ENCODE data around the gene SORCS3.

The SORCS3 gene

GRCh38 chr10:104907521-104907920 lies 266.4 kb downstream of the SORCS3 start:
- H3K27ac ChIP-seq = no peak overlapping the region
- ChIA-PET POLR2A (ENCODE audit: low non-redundant PET) (no interaction called here), CTCF (interaction anchor here (0.6 kb wide), 1 partner anchor 1178 kb away, joined by 4 read pairs; no protein-coding TSS in a partner anchor)
- no peak for TF ChIP-seq CTCF (conservative IDR thresholded peaks at IDR 0.05; ENCODE audit: low read depth)
- DNase-seq (ENCODE audit: low spot score) = no peak

GRCh38 chr10:104908581-104908980 lies 267.5 kb downstream of the SORCS3 start:
- TF ChIP-seq CTCF (conservative IDR thresholded peaks at IDR 0.05; ENCODE audit: low read depth) = no peak
- no peak for DNase-seq (ENCODE audit: low spot score)
- ChIA-PET CTCF (no interaction called here), POLR2A (ENCODE audit: low non-redundant PET) (no interaction called here)
- H3K27ac ChIP-seq = no peak overlapping the region

- DNase-seq (ENCODE audit: low spot score) = no peak
- ChIA-PET CTCF (no interaction called here), POLR2A (ENCODE audit: low non-redundant PET) (no interaction called here)
- no peak for TF ChIP-seq CTCF (conservative IDR thresholded peaks at IDR 0.05; ENCODE audit: low read depth)
- no peak overlapping the region for H3K27ac ChIP-seq
Measured at GRCh38 chr10:104910712-104911111, 269.6 kb downstream of the SORCS3 start.

- H3K27ac ChIP-seq = no peak overlapping the region
- POLR2A ChIA-PET (ENCODE audit: low non-redundant PET) = no interaction called here
- CTCF ChIA-PET = no interaction called here
- TF ChIP-seq CTCF (conservative IDR thresholded peaks at IDR 0.05; ENCODE audit: low read depth) = no peak
- DNase-seq (ENCODE audit: low spot score) = no peak
Measured at GRCh38 chr10:104913390-104913789, 272.3 kb downstream of the SORCS3 start.

GRCh38 chr10:104920476-104920875 lies 279.4 kb downstream of the SORCS3 start:
- ChIA-PET CTCF (interaction anchor here (0.6 kb wide), 1 partner anchor 41 kb away, joined by 4 read pairs; no protein-coding TSS in a partner anchor), POLR2A (ENCODE audit: low non-redundant PET) (no interaction called here)
- no peak for TF ChIP-seq CTCF (conservative IDR thresholded peaks at IDR 0.05; ENCODE audit: low read depth)
- no peak for DNase-seq (ENCODE audit: low spot score)
- H3K27ac ChIP-seq = no peak overlapping the region

- no peak for DNase-seq (ENCODE audit: low spot score)
- no peak overlapping the region for H3K27ac ChIP-seq
- CTCF ChIA-PET = interaction anchor here (0.6 kb wide), 1 partner anchor 182 kb away, joined by 3 read pairs; no protein-coding TSS in a partner anchor
- POLR2A ChIA-PET (ENCODE audit: low non-redundant PET) = no interaction called here
- TF ChIP-seq CTCF (conservative IDR thresholded peaks at IDR 0.05; ENCODE audit: low read depth) = no peak
Measured at GRCh38 chr10:104921763-104922162, 280.7 kb downstream of the SORCS3 start.

- no peak for TF ChIP-seq CTCF (conservative IDR thresholded peaks at IDR 0.05; ENCODE audit: low read depth)
- ChIA-PET CTCF (no interaction called here), POLR2A (ENCODE audit: low non-redundant PET) (no interaction called here)
- no peak overlapping the region for H3K27ac ChIP-seq
- no peak for DNase-seq (ENCODE audit: low spot score)
Measured at GRCh38 chr10:104922810-104923209, 281.7 kb downstream of the SORCS3 start.

Data from RWPE1 (cell line).